Loucy (cell line): ENCODE results near the gene TMEM204.
"Not testable (repeated sequence)": the region's sequence is repeated elsewhere in the genome, so short reads cannot be mapped to it uniquely, and the experiment has no call there.

Experiments used
- H2AFZ ChIP-seq: fragments of 200-600 bp; sonication (generic); 2 replicates; pipeline ENCODE4 v1.6.0; 2016; ENCODE audit warnings: antibody characterized with exemption, mild to moderate bottlenecking, low read length, moderate library complexity
- H3F3A ChIP-seq: fragments of 200-600 bp; 2 replicates; pipeline ENCODE4 v1.6.0; 2016; ENCODE audit warnings: antibody characterized with exemption, low read depth, mild to moderate bottlenecking
- H3K27me3 ChIP-seq: fragments of 200-600 bp; sonication (generic); 2 replicates; pipeline ENCODE4 v1.6.1; 2014; ENCODE audit warnings: low read length, mild to moderate bottlenecking; ENCODE audit not compliant: insufficient read depth, poor library complexity, severe bottlenecking
- H3K36me3 ChIP-seq: fragments of 200-600 bp; sonication (generic); 2 replicates; pipeline ENCODE4 v1.6.1; 2016; ENCODE audit warnings: low read length; ENCODE audit not compliant: insufficient read depth
- H3K4me1 ChIP-seq: fragments of 200-600 bp; sonication (generic); 2 replicates; pipeline ENCODE4 v1.5.1; 2014; ENCODE audit warnings: low read length, mild to moderate bottlenecking; ENCODE audit not compliant: insufficient read depth, poor library complexity, severe bottlenecking
- H3K4me2 ChIP-seq: fragments of 200-600 bp; sonication (generic); 2 replicates; pipeline ENCODE4 v1.6.0; 2014; ENCODE audit warnings: antibody characterized with exemption, low read length, low read depth, mild to moderate bottlenecking; ENCODE audit not compliant: poor library complexity, severe bottlenecking
- H3K4me3 ChIP-seq: fragments of 200-600 bp; sonication (generic); 2 replicates; pipeline ENCODE4 v1.5.1; 2014; ENCODE audit warnings: low read length, mild to moderate bottlenecking, mixed read lengths; ENCODE audit not compliant: poor library complexity, severe bottlenecking
- H3K79me2 ChIP-seq: fragments of 200-600 bp; sonication (generic); 2 replicates; pipeline ENCODE4 v1.6.1; 2014; ENCODE audit warnings: low read length; ENCODE audit not compliant: insufficient read depth
- H3K9ac ChIP-seq: fragments of 200-600 bp; sonication (generic); 2 replicates; pipeline ENCODE4 v1.6.0; 2014; ENCODE audit warnings: mild to moderate bottlenecking, low read depth, low read length, moderate library complexity; ENCODE audit not compliant: poor library complexity, severe bottlenecking
- H3K9me2 ChIP-seq: fragments of 200-600 bp; sonication (generic); replicated peaks from 2 replicates; pipeline ENCODE4 v1.6.1; 2016; ENCODE audit warnings: low read depth, low read length, mixed read lengths
- H3K9me3 ChIP-seq: fragments of 200-600 bp; sonication (generic); 2 replicates; pipeline ENCODE4 v1.6.1; 2014; ENCODE audit warnings: mild to moderate bottlenecking, antibody characterized with exemption, low read length, low read depth; ENCODE audit not compliant: insufficient read depth
- H4K20me1 ChIP-seq: fragments of 200-600 bp; sonication (generic); 2 replicates; pipeline ENCODE4 v1.6.0; 2014; ENCODE audit warnings: antibody characterized with exemption, low read length, mild to moderate bottlenecking; ENCODE audit not compliant: insufficient read depth, poor library complexity, severe bottlenecking
- CTCF ChIP-seq: fragments of 200-600 bp; sonication (generic); conservative IDR thresholded peaks from 2 replicates; pipeline ENCODE4 v1.5.1; 2014; ENCODE audit warnings: mild to moderate bottlenecking, antibody characterized with exemption, low read length
- EZH2phosphoT487 ChIP-seq: fragments of 200-600 bp; IDR thresholded peaks from 2 replicates; pipeline ENCODE4 v1.6.1; 2018; ENCODE audit warnings: antibody characterized with exemption, mild to moderate bottlenecking, moderate library complexity, borderline replicate concordance

TMEM204 gene

DNA sequence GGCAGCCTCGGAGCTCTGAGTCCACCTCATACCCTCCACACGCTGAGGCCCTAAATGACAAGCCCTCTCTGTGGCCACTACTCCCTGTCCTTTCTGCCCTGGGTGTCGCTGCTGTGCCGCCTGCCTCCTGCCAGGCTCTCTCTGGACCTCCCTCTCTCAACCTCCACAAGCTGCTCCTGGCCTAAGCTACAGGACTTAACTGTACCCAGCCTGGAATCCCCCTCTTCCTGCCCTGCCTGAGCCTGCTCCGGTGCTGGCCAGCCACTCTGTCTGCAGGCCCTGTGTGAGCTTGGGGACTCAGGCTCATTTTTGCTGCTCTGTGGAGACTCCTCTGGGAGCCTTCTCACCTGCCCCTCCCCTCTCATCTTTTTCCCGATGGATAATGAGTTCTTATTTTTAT lies 56.9 kb downstream of the TMEM204 start:
- Histone ChIP-seq H3K9me3 (no peaks in the 10 kb centered on the region), H3K27me3 (no peaks in the 10 kb centered on the region), H3K4me3 (no peak overlapping the region), H2AFZ (no peak overlapping the region), H3F3A (no peaks in the 10 kb centered on the region), H4K20me1 (no peaks in the 10 kb centered on the region), H3K4me2 (no peak overlapping the region), H3K79me2 (no peaks in the 10 kb centered on the region), H3K9ac (no peak overlapping the region), H3K36me3 (no peaks in the 10 kb centered on the region), H3K4me1 (no peaks in the 10 kb centered on the region), H3K9me2 (no peaks in the 10 kb centered on the region)
- TF ChIP-seq EZH2phosphoT487 (no peak), CTCF (no peak)

DNA sequence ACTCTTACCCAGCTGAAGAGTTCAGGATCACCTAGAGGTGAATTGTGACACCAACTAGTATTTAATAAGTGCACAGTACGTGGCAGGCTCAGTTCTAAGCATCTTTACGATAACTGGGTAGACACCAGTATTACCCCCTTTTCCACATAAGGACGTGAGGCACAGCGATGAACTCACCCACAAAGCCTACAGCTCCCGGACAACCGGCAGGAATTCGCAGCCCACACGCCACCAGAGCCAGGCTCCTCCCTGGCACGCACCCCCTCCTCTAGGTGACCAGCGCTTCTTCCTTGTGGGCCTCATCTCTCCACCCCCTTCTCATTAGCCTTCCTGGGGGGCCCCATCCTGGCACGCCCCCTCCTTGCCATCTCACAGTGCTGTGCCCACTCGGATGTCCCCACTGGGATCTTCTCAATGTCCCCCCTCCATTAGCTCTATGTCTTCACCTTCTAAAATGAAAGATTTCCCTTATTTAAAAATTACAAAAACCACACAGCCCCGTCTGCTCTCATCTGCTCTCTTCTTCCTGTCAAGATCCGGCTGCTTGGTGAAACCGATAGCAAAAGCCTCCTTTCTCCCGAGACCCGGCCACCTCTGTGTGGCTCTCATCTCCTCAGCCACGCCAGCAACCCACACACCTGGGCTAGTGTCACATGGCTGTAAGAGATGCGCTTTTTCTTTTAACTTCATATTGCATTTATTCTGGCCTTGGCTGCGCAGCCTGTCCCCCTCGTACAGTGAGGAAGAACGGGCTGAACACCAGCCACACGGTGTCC lies 57.7 kb downstream of the TMEM204 start:
- Histone ChIP-seq H3K4me1 (no peaks in the 10 kb centered on the region), H4K20me1 (no peaks in the 10 kb centered on the region), H3K27me3 (no peaks in the 10 kb centered on the region), H3K79me2 (no peaks in the 10 kb centered on the region), H3F3A (no peaks in the 10 kb centered on the region), H3K9me2 (no peaks in the 10 kb centered on the region), H2AFZ (no peak overlapping the region), H3K9ac (no peak overlapping the region), H3K4me3 (no peak overlapping the region), H3K9me3 (no peaks in the 10 kb centered on the region), H3K4me2 (no peak overlapping the region), H3K36me3 (no peaks in the 10 kb centered on the region)
- TF ChIP-seq CTCF (no peak), EZH2phosphoT487 (no peak)

GRCh38 chr16:1592446-1592845 lies 59.0 kb downstream of the TMEM204 start:
- Histone ChIP-seq H3K79me2 (no peaks in the 10 kb centered on the region), H3K9me2 (no peaks in the 10 kb centered on the region), H3K9ac (no peak overlapping the region), H3K4me1 (no peaks in the 10 kb centered on the region), H2AFZ (no peak overlapping the region), H3K4me2 (no peak overlapping the region), H3K36me3 (no peaks in the 10 kb centered on the region), H3K27me3 (no peaks in the 10 kb centered on the region), H3F3A (no peaks in the 10 kb centered on the region), H3K9me3 (no peaks in the 10 kb centered on the region), H3K4me3 (no peak overlapping the region), H4K20me1 (no peaks in the 10 kb centered on the region)
- TF ChIP-seq CTCF (no peak), EZH2phosphoT487 (no peak)

DNA sequence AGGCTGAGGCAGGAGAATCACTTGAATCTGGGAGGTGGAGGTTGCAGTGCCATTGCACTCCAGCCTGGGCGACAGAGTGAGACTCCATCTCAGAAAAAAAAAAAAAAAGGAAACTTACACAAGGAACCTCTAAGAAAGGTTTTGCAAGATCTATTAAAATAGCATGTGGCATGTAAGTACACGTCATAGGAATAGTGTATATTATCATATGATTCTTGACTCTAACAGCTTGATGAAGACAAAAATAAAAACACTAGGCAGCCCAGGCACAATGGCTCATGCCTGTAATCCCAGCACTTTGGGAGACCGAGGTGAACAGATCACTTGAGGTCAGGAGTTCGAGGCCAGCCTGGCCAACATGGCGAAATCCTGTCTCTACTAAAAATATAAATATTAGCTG lies 62.0 kb downstream of the TMEM204 start:
- H3K4me3 ChIP-seq, H3K9me3 ChIP-seq, H3K9me2 ChIP-seq, H3K4me1 ChIP-seq, H3K9ac ChIP-seq, H2AFZ ChIP-seq, H3F3A ChIP-seq, H3K36me3 ChIP-seq, H4K20me1 ChIP-seq, H3K27me3 ChIP-seq, H3K79me2 ChIP-seq, H3K4me2 ChIP-seq: not testable (repeated sequence)
